ENCODE data around the gene RRP8.

RRP8 gene

DNA sequence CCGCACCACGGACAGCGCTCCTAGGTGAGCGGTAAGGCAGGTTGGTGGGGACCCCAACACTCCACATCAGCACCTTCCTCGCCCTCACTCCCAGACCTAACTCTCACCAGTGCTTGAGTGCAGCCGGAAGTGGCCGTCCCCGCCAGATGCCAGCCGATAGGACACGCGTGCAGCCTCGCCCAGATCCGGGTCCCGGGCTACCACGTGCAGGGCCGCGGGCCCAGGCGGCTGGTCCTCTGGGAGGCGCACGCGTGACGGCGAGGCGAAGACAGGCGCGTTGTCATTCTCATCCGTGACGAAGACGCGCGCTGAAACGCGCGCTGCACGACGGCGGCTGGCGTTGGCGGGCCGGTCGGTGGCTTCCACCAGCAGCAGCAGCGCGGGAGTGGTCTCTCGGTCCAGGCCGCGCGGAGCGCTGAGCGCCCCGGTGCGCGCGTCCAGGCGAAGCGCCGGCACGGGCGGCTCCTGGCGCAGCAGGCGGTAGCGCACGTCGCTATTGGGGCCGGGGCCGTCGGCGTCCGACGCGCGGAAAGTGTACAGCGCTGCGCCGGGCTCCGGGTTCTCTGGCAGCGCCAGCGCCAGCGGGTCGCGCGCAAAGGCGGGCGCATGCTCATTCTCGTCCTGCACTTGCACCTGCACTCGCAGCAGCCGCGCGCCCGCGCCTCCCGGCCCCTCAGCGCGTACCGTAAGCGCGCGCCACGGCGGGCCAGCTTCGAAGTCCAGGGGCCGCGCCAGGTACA is 26.6 kb upstream of the RRP8 start:
- no peak for DNase-seq
- Histone ChIP-seq H3K79me2 (ENCODE audit: low read length) (no peaks in the 10 kb centered on the region), H3F3A (ENCODE audit: insufficient read depth, low read length) (no peaks in the 10 kb centered on the region), H2AFZ (ENCODE audit: low read length) (no peak overlapping the region), H3K4me1 (ENCODE audit: low read length) (peaks cover 6% of the 10 kb centered on the region), H3K27ac (ENCODE audit: low read length) (no peak overlapping the region), H3K36me3 (replicated peaks; ENCODE audit: insufficient read depth, low read length) (no peaks in the 10 kb centered on the region), H4K20me1 (ENCODE audit: insufficient read depth, low read length) (no peaks in the 10 kb centered on the region), H3K9ac (ENCODE audit: low read length) (no peak overlapping the region), H3K4me2 (ENCODE audit: low read depth, low read length) (no peak overlapping the region), H3K9me2 (replicated peaks; ENCODE audit: insufficient read depth, low read length) (no peaks in the 10 kb centered on the region), H3K4me3 (ENCODE audit: low read length) (no peak overlapping the region), H3K9me3 (replicated peaks; ENCODE audit: insufficient read depth, low read length) (no peaks in the 10 kb centered on the region), H3K27me3 (replicated peaks; ENCODE audit: insufficient read depth, low read length) (no peaks in the 10 kb centered on the region)
- no peak for TF ChIP-seq EZH2 (optimal IDR thresholded peaks at IDR 0.05; ENCODE audit: low read depth, low read length)
- TF ChIP-seq, protein P1, sequence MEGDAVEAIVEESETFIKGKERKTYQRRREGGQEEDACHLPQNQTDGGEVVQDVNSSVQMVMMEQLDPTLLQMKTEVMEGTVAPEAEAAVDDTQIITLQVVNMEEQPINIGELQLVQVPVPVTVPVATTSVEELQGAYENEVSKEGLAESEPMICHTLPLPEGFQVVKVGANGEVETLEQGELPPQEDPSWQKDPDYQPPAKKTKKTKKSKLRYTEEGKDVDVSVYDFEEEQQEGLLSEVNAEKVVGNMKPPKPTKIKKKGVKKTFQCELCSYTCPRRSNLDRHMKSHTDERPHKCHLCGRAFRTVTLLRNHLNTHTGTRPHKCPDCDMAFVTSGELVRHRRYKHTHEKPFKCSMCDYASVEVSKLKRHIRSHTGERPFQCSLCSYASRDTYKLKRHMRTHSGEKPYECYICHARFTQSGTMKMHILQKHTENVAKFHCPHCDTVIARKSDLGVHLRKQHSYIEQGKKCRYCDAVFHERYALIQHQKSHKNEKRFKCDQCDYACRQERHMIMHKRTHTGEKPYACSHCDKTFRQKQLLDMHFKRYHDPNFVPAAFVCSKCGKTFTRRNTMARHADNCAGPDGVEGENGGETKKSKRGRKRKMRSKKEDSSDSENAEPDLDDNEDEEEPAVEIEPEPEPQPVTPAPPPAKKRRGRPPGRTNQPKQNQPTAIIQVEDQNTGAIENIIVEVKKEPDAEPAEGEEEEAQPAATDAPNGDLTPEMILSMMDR (IDR thresholded peaks at IDR 0.05; ENCODE audit: low read length): no peak
- TF ChIP-seq EZH2phosphoT487 (IDR thresholded peaks at IDR 0.05; ENCODE audit: low read length): no peak

DNA sequence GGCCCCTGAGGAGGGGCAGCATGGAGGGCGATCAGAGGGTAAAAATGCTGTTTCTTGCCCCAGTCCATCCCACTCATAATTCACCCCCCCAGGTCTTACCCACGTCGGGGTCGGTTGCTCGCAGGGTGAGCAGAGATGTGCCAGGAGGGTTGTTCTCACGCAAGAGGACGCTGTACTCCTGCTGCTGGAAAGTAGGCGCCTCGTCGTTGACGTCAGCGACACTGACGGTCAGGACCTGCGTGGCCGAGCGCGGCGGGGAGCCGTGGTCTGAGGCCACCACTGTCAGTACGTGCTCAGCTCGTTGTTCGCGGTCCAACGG is 26.1 kb upstream of the RRP8 start:
- Histone ChIP-seq H3K4me2 (ENCODE audit: low read depth, low read length) (no peak overlapping the region), H3K9ac (ENCODE audit: low read length) (no peak overlapping the region), H3K9me3 (replicated peaks; ENCODE audit: insufficient read depth, low read length) (no peaks in the 10 kb centered on the region), H2AFZ (ENCODE audit: low read length) (no peak overlapping the region), H3K27ac (ENCODE audit: low read length) (no peak overlapping the region), H3K27me3 (replicated peaks; ENCODE audit: insufficient read depth, low read length) (no peaks in the 10 kb centered on the region), H3K79me2 (ENCODE audit: low read length) (no peaks in the 10 kb centered on the region), H4K20me1 (ENCODE audit: insufficient read depth, low read length) (no peaks in the 10 kb centered on the region), H3K36me3 (replicated peaks; ENCODE audit: insufficient read depth, low read length) (no peaks in the 10 kb centered on the region), H3F3A (ENCODE audit: insufficient read depth, low read length) (no peaks in the 10 kb centered on the region), H3K4me3 (ENCODE audit: low read length) (no peak overlapping the region), H3K4me1 (ENCODE audit: low read length) (peaks cover 6% of the 10 kb centered on the region), H3K9me2 (replicated peaks; ENCODE audit: insufficient read depth, low read length) (no peaks in the 10 kb centered on the region)
- no peak for DNase-seq
- TF ChIP-seq, protein P1 (IDR thresholded peaks at IDR 0.05; ENCODE audit: low read length): no peak
- TF ChIP-seq EZH2 (optimal IDR thresholded peaks at IDR 0.05; ENCODE audit: low read depth, low read length): no peak
- TF ChIP-seq EZH2phosphoT487 (IDR thresholded peaks at IDR 0.05; ENCODE audit: low read length): no peak

- Histone ChIP-seq H3K9ac (ENCODE audit: low read length) (no peak overlapping the region), H3F3A (ENCODE audit: insufficient read depth, low read length) (no peaks in the 10 kb centered on the region), H3K4me2 (ENCODE audit: low read depth, low read length) (no peak overlapping the region), H3K27me3 (replicated peaks; ENCODE audit: insufficient read depth, low read length) (no peaks in the 10 kb centered on the region), H3K27ac (ENCODE audit: low read length) (no peak overlapping the region), H3K4me3 (ENCODE audit: low read length) (no peak overlapping the region), H3K9me3 (replicated peaks; ENCODE audit: insufficient read depth, low read length) (no peaks in the 10 kb centered on the region), H2AFZ (ENCODE audit: low read length) (no peak overlapping the region), H4K20me1 (ENCODE audit: insufficient read depth, low read length) (no peaks in the 10 kb centered on the region), H3K9me2 (replicated peaks; ENCODE audit: insufficient read depth, low read length) (no peaks in the 10 kb centered on the region), H3K4me1 (ENCODE audit: low read length) (peaks cover 6% of the 10 kb centered on the region), H3K36me3 (replicated peaks; ENCODE audit: insufficient read depth, low read length) (no peaks in the 10 kb centered on the region), H3K79me2 (ENCODE audit: low read length) (no peaks in the 10 kb centered on the region)
- TF ChIP-seq, protein P1 (IDR thresholded peaks at IDR 0.05; ENCODE audit: low read length): no peak
- TF ChIP-seq EZH2 (optimal IDR thresholded peaks at IDR 0.05; ENCODE audit: low read depth, low read length) (no peak), EZH2phosphoT487 (IDR thresholded peaks at IDR 0.05; ENCODE audit: low read length) (no peak)
- DNase-seq: no peak
These were observed 25.1 kb upstream of the RRP8 start for GRCh38 chr11:6628526-6628925.

All from MM.1S (cell line).